Activated naive CD4-positive, alpha-beta T cell treated with anti-CD3 and anti-CD28 coated beads for 36 hours (primary cell): Measurements from ENCODE around the gene TRIM52. TPM values are rescaled to one million over a fixed set of nuclear protein-coding genes. Genes with fewer than 3 reads are reported as not detected.

Experiments used
- CTCF ChIA-PET: fragments of 350-600 bp; sonication (Branson Sonifier 250); formaldehyde crosslinking; loops from one replicate; lab custom pipeline; 2021; ENCODE audit warnings: antibody characterized with exemption; lab: Charles Lee
- DNase-seq: peaks from one replicate; pipeline ENCODE4 v3.0.0-alpha.2; 2020
- H3K27ac Mint-ChIP-seq: one replicate; pipeline ENCODE4 v1.8.0; 2021; ENCODE audit warnings: mild to moderate bottlenecking, mixed read lengths
- H3K27me3 Mint-ChIP-seq: one replicate; pipeline ENCODE4 v1.8.0; 2021; ENCODE audit warnings: low read depth, mixed read lengths
- H3K36me3 Mint-ChIP-seq: one replicate; pipeline ENCODE4 v1.8.0; 2021; ENCODE audit warnings: low read depth, mixed read lengths
- H3K4me1 Mint-ChIP-seq: one replicate; pipeline ENCODE4 v1.8.0; 2021; ENCODE audit warnings: low read depth, mixed read lengths
- H3K4me3 Mint-ChIP-seq: one replicate; pipeline ENCODE4 v1.8.0; 2021; ENCODE audit warnings: mild to moderate bottlenecking, moderate library complexity, mixed read lengths
- H3K9me3 Mint-ChIP-seq: one replicate; pipeline ENCODE4 v1.8.0; 2021; ENCODE audit warnings: mixed read lengths
- intact Hi-C: fragments of 100-400 bp; cut with micrococcal nuclease; formaldehyde crosslinking; loops from one replicate; pipeline ENCODE4 v1.15.1; 2023
- total RNA-seq, 2 experiments: library from RNA; stranded (reverse); gene quantifications; one replicate each; pipeline ENCODE4 v1.2.3, GENCODE V29; 2021

TRIM52 gene
- total RNA-seq, 2 experiments from 2014 or later: 10.5 to 10.9 TPM

DNA sequence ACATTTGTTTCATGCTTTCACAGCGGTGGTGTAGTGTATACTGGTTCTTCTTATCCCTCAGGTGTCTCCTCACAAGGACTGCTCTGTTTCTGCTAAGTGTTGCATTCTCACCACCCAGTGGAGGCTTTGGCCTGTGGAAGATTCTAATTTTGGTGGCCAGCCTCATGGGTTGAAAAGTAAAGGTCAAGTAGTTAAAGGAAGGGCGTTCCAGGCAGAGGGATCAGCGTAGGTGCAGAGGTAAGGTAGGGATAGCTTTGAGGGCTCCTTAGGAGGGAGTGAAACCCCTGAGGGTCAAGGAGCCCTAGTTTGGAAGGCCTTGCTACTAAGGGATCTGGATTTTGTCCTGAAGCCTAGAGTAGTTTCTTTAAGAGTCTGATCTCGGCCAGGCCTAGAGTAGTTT lies 12.7 kb downstream of the TRIM52 start:
- Mint-ChIP-seq H3K9me3 (no peaks in the 10 kb centered on the region), H3K27me3 (no peaks in the 10 kb centered on the region), H3K27ac (peak overlapping the region; percentile 99), H3K36me3 (peaks cover 25% of the 10 kb centered on the region), H3K4me3 (peak overlapping the region; percentile 95), H3K4me1 (peaks cover 56% of the 10 kb centered on the region)
- DNase-seq: no peak
- intact Hi-C loops: no loop called here
- CTCF ChIA-PET: no interaction called here

DNA sequence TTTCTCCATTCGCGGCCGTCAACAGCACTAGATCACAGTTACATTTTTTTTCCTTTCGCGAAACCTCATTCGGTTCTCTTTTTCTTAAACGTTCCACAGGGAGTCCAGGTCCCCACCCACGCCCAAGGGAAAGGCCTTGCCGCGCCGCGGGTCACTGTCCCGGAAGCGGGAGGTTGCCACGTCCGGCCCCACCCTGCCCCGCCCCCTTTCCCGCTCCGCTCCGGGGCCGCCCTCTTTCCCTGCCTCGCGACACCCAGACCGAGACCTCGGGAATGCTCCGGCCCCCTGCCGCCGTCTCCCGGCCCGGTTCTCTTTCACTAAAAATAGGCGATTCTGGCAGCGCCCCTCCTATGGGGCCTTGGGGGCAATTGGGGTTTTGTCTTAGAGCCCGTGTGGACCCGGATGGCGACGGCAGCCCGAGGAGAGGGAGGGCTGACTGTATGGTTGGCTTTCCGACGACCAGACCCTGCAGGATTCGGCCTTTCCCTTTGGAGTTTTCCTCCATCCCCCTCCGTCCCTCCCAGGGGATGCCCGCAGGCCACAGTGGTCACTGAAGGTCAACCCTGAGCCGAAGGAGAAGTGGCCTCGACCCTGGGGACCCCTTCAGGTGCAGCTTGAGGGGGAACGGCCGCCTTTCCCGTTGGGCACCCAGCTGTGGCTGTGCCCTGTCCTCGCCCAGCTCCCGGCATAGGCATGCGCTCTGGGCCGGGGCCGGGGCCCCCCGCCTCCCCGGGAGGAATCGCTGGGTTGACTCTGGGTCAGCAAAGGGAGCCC lies 14.5 kb downstream of the TRIM52 start:
- Mint-ChIP-seq H3K9me3 (no peaks in the 10 kb centered on the region), H3K4me3 (peak overlapping the region; percentile 95), H3K4me1 (peaks cover 58% of the 10 kb centered on the region), H3K27ac (peak overlapping the region; percentile 99), H3K27me3 (no peaks in the 10 kb centered on the region), H3K36me3 (peaks cover 38% of the 10 kb centered on the region)
- CTCF ChIA-PET: interaction anchor here (0.8 to 1.8 kb wide), 5 partner anchors 9 to 74 kb away, joined by 3 to 6 read pairs (median 4); no protein-coding TSS in a partner anchor
- intact Hi-C loops: no loop called here
- DNase-seq: peak; percentile 89

DNA sequence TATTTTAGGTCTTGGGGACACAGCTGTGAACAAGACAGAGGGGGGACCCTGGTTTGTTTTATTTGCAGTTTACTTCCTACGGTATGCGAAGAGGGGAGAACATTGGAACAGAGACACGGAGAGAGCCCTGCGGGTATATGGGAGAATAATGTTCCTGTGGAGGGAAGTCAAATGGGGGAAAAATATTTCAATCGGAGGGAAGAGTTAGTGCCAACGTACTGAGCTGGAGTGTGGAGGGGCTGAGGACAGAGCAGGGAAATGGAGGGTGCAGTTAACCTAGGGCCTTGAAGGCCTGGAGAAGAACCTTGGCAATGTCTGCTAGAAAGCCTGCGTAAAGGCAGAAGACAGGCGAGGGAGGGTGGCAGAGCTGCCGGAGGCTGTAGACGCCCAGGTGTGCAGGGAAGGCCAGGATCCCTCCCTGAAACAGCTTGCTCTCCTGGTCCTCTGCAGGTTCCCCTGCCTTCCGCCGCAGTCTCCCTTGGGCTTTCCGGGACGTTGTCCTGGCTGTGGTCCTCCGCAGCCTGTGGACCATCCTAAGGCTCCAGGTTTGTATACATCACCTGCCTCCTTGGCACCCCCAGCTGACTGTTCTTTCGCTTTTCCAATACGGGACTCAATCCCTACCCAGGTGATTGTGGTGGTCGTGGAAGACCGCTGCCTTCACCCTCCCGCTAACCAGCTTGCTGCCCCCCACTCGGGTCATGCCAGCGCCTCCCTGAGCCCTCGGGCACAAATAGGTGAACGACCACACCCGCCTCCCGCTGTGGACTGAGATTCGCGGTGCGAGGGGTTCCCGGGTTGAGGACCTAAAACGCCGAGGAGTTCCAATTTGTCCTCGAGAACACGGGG lies 15.3 kb downstream of the TRIM52 start:
- intact Hi-C loops: no loop called here
- H3K27ac Mint-ChIP-seq: peak overlapping the region; percentile 99
- H3K36me3 Mint-ChIP-seq: peaks cover 44% of the 10 kb centered on the region
- peaks cover 62% of the 10 kb centered on the region for H3K4me1 Mint-ChIP-seq
- CTCF ChIA-PET: interaction anchor here (0.8 to 1.8 kb wide), 5 partner anchors 10 to 73 kb away, joined by 3 to 6 read pairs (median 4); no protein-coding TSS in a partner anchor
- H3K4me3 Mint-ChIP-seq: peak overlapping the region; percentile 95
- no peaks in the 10 kb centered on the region for H3K27me3 Mint-ChIP-seq
- H3K9me3 Mint-ChIP-seq: no peaks in the 10 kb centered on the region
- no peak for DNase-seq

DNA sequence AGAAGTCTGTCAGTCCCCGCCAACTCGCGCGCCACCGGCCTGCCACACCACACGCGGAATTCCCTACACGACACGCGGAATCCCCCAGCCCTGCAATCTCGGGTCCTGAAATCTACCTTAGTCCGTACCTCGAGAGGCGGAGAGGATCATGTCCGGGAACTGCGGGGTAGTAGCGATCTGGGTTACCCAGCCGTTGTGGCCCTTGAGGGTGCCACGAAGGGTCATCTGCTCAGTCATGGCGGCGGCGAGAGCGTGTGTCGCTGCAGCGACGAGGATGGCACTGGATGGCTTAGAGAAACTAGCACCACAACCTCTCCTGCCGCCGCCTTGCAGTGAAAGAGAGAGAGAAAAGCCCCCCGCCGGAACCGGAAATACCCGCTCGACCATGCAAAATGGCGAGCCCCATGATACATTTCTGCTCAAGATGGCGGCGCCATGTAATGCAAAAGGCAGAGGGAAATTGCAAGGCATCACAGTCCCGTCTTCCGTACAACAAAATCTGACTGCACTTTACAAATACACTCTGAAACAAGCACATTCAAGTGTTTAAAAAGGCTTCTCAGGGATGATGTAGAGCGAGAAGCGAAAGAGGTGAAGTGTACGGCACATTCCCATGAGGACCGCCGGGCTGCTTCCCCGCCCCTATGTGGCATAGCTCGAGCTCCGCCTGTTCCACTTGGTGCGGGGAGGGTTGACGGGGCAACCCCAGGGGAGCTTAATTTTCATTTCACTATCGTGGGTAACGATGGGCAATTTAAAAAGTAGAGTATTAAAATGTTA lies 17.2 kb downstream of the TRIM52 start, which contains the start of gene RACK1:
Gene RACK1 (minus strand): TSS at position 343 of the 780 bp plus-strand sequence. CDS start 106 bp downstream, at position 237.
- Mint-ChIP-seq H3K4me3 (peak within 1 kb of the TSS; percentile 95), H3K4me1 (peaks cover 60% of the 10 kb centered on the region), H3K27me3 (no peaks in the 10 kb centered on the region), H3K27ac (peak within 1 kb of the TSS; percentile 99), H3K9me3 (no peaks in the 10 kb centered on the region), H3K36me3 (peaks cover 60% of the 10 kb centered on the region)
- intact Hi-C loops: loop anchor here (1.0 to 5.0 kb wide), 7 partner anchors 18 to 1621 kb away; partner anchors contain the start of genes HNRNPH1, TRIM41 and TRIM52
- DNase-seq: peak; percentile 94
- CTCF ChIA-PET: no interaction called here

DNA sequence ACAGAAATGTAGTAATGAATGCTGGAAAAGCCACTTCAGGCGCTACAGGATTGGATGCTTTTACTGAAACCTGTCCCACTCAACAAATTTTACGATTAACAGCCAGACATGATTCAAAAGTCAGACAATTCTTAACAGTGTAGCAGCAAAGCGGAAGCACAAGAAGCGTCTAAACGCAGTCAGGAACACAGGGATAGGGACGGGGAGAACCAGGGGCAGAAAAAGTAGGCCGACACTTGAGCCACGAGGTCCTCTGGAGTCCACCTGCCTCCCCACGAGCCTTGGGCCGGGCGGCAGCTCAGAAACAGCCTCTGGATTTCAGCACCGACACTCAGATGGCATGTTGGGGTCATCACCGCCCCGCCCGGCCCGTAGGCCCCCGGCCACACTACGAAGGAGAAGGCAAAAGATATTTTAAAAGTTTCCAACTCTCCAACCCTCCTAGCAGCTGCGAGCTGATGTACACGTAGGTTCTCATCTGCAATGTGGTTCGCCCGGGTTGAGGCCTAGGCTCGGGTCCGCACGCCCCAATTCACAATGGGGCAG lies 17.9 kb downstream of the TRIM52 start:
- CTCF ChIA-PET: no interaction called here
- peak overlapping the region; percentile 99 for H3K27ac Mint-ChIP-seq
- H3K4me1 Mint-ChIP-seq: peaks cover 58% of the 10 kb centered on the region
- no peaks in the 10 kb centered on the region for H3K9me3 Mint-ChIP-seq
- H3K36me3 Mint-ChIP-seq: peaks cover 65% of the 10 kb centered on the region
- no peaks in the 10 kb centered on the region for H3K27me3 Mint-ChIP-seq
- intact Hi-C loops: loop anchor here (5.0 kb wide), 1 partner anchor 1621 kb away; the partner anchor contains the start of gene HNRNPH1
- peak overlapping the region; percentile 93 for H3K4me3 Mint-ChIP-seq
- DNase-seq: no peak

DNA sequence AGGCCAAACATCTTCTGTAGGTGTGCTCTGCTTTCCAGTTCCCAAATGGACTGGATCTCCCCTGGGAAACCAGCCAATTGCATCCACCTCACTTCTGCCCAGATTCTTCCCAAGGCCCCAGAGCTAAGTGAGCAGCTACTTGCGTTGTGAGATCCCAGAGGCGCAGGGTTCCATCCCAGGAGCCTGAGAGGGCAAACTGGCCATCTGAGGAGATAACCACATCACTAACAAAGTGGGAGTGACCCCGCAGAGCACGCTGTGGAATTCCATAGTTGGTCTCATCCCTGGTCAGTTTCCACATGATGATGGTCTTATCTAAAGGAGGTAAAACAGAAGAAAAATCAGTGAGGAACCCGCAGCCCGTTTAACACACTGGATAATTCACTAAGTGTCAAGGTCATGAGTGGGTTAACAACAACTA lies 18.9 kb downstream of the TRIM52 start:
- no peaks in the 10 kb centered on the region for H3K27me3 Mint-ChIP-seq
- CTCF ChIA-PET: no interaction called here
- H3K9me3 Mint-ChIP-seq: no peaks in the 10 kb centered on the region
- H3K36me3 Mint-ChIP-seq: peaks cover 70% of the 10 kb centered on the region
- H3K4me3 Mint-ChIP-seq: peak overlapping the region; percentile 93
- H3K4me1 Mint-ChIP-seq: peaks cover 56% of the 10 kb centered on the region
- DNase-seq: no peak
- intact Hi-C loops: loop anchor here (5.0 kb wide), 1 partner anchor 1620 kb away; the partner anchor contains the start of gene HNRNPH1
- peak overlapping the region; percentile 99 for H3K27ac Mint-ChIP-seq

DNA sequence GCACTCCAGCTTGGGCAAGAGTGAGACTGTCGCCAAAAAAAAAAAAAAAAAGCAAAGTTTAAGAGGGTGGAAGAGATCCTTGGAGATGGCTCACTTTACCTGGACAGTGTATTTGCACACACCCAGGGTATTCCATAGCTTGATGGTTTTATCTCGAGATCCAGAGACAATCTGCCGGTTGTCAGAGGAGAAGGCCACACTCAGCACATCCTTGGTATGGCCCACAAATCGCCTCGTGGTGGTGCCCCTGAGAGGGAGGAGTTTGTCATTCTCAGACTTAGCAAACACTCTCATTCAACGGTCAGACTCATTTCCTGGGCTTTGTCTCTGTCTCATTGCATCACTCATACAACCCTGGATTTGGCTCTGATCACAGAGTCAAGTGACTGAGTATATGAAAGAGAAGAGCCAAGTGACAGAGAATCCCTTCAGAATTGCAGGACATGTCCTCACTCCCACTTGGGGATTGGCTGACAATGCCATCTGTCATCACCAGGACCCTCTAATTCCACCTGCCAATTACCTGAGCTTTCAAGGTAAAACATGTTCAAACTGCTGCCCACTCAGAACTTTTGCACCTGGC lies 19.5 kb downstream of the TRIM52 start:
- intact Hi-C loops: loop anchor here (5.0 kb wide), 1 partner anchor 1619 kb away; the partner anchor contains the start of gene HNRNPH1
- Mint-ChIP-seq H3K27ac (peak overlapping the region; percentile 99), H3K4me1 (peaks cover 55% of the 10 kb centered on the region), H3K4me3 (peak overlapping the region; percentile 93), H3K36me3 (peaks cover 75% of the 10 kb centered on the region), H3K27me3 (no peaks in the 10 kb centered on the region), H3K9me3 (no peaks in the 10 kb centered on the region)
- CTCF ChIA-PET: interaction anchor here (0.6 kb wide), 1 partner anchor 10 kb away, joined by 3 read pairs; no protein-coding TSS in a partner anchor
- peak; percentile 84 for DNase-seq

DNA sequence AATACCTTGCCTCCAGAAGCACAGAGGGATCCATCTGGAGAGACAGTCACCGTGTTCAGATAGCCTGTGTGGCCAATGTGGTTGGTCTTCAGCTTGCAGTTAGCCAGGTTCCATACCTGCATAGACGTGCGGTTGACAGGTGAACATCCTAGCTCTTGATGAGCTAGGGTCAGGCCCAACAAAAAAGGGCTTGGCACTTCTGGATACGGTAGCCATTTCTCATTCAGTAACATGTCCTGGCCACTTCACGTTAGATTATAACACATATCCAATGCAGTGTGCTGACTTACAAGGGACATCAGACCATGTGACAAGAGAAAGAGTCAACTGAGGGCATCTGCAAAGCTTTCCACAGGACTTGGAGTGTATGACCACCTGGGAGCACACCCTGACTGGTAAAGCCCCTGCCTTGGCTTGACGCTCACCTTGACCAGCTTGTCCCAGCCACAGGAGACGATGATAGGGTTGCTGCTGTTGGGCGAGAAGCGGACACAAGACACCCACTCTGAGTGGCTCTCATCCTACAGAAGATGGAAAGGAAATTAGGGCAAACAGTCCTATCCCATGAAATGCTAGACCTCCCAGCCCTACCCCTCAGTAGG lies 21.8 kb downstream of the TRIM52 start:
- Mint-ChIP-seq H3K36me3 (peaks cover 82% of the 10 kb centered on the region), H3K27ac (peak overlapping the region; percentile 59), H3K4me3 (no peak overlapping the region), H3K27me3 (no peaks in the 10 kb centered on the region), H3K9me3 (no peaks in the 10 kb centered on the region), H3K4me1 (peaks cover 44% of the 10 kb centered on the region)
- CTCF ChIA-PET: no interaction called here
- DNase-seq: no peak
- intact Hi-C loops: no loop called here

DNA sequence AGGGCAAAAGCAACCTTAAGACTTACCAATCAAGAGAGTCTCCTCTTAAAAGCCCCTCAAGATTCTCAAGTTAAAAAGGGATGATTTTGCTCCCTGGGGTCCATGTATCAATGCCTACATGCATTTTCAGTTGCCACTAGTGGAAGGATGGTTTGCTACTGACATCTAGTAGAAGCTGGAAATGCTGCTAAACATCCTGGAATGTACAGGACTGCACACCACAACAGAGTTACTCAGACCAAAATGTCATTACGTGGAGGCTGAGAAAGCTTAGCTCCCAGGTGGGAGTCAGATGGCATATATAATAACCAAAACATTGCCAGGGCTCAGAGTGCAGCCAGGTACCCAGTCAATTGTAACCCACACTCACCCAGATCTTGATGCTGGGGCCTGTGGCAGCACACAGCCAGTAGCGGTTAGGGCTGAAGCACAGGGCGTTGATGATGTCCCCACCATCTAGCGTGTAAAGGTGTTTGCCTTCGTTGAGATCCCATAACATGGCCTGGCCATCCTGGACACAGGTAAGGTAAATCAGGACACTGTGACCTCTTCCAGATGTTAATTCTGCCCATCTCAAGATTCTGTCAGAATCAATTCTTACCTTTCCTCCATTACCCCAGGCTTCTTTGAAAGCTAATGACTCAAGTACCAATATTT lies 23.1 kb downstream of the TRIM52 start:
- Mint-ChIP-seq H3K36me3 (peaks cover 73% of the 10 kb centered on the region), H3K27me3 (no peaks in the 10 kb centered on the region), H3K9me3 (no peaks in the 10 kb centered on the region), H3K4me3 (peak overlapping the region; percentile 34), H3K4me1 (peaks cover 44% of the 10 kb centered on the region), H3K27ac (peak overlapping the region; percentile 59)
- intact Hi-C loops: no loop called here
- DNase-seq: no peak
- CTCF ChIA-PET: no interaction called here

DNA sequence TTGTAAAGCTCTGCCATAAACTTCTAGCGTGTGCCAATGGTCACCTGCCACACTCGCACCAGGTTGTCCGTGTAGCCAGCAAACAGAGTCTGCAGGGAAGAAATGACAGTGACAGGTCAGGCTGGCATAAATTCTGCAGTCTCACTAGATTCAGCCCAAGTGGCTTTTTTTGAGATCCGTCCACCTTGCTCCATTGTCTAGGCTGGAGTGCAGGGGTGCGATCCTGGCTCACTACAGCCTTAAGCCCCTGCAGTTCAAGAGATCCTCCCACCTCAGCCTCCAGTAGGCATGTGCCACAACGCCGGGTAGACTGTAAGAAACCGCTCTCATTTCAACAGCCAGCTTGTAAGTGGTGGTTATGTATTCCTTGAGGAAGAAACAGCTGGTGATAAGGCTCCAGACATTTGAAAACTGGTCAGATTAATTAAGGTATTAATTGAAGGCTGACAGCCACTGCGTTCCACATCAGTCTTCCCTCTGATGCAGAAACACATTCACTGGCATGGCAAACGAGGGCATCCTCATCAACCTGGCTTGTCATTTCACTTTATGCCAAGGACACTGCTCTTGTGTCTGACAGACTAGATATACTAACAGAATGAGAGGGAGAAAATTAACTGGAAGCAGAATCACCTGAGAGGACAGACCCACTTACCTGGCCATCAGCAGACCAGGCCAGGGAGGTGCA lies 23.8 kb downstream of the TRIM52 start:
- Mint-ChIP-seq H3K4me1 (peaks cover 44% of the 10 kb centered on the region), H3K27me3 (no peaks in the 10 kb centered on the region), H3K4me3 (no peak overlapping the region), H3K36me3 (peaks cover 67% of the 10 kb centered on the region), H3K9me3 (no peaks in the 10 kb centered on the region), H3K27ac (peak overlapping the region; percentile 33)
- CTCF ChIA-PET: interaction anchor here (1.0 kb wide), 1 partner anchor 10 kb away, joined by 6 read pairs; no protein-coding TSS in a partner anchor
- intact Hi-C loops: no loop called here
- DNase-seq: no peak
